Type B pancreatic cell (in vitro differentiated cells): ENCODE results near the gene PHETA2. TPM values are rescaled to one million over a fixed set of nuclear protein-coding genes. Genes with fewer than 3 reads are reported as not detected.

ENCODE experiments used
- DNase-seq: peaks from one replicate; pipeline ENCODE4 v3.0.0; 2021; ENCODE audit warnings: mixed read lengths; ENCODE audit not compliant: unreplicated experiment; ENCODE audit errors: extremely low spot score
- H3K27ac Mint-ChIP-seq: 2 replicates; pipeline ENCODE4 v1.8.0; 2021; ENCODE audit warnings: mild to moderate bottlenecking, mixed read lengths
- H3K27me3 Mint-ChIP-seq: 2 replicates; pipeline ENCODE4 v1.8.0; 2021; ENCODE audit warnings: mixed read lengths
- H3K36me3 Mint-ChIP-seq: 2 replicates; pipeline ENCODE4 v1.8.0; 2021; ENCODE audit warnings: mixed read lengths
- H3K4me1 Mint-ChIP-seq: one replicate; pipeline ENCODE4 v1.8.0; 2021; ENCODE audit warnings: mixed read lengths; ENCODE audit not compliant: unreplicated experiment
- H3K4me3 Mint-ChIP-seq: 2 replicates; pipeline ENCODE4 v1.8.0; 2021; ENCODE audit warnings: mild to moderate bottlenecking, mixed read lengths
- H3K9me3 Mint-ChIP-seq: 2 replicates; pipeline ENCODE4 v1.8.0; 2021; ENCODE audit warnings: mixed read lengths
- CTCF ChIP-seq: fragments of 200-600 bp; sonication (generic); conservative IDR thresholded peaks from 2 replicates; pipeline ENCODE4 v1.5.0; 2021; ENCODE audit warnings: antibody characterized with exemption, mild to moderate bottlenecking
- total RNA-seq: library from RNA; stranded (reverse); gene quantifications from 2 replicates; pipeline ENCODE4 v1.2.1, GENCODE V29; 2021; ENCODE audit warnings: low replicate concordance

Gene PHETA2
- total RNA-seq, 1 donor from 2014 or later, result 4.1 TPM

GRCh38 chr22:42066126-42066761 is 7.8 kb upstream of the PHETA2 start:
- Mint-ChIP-seq H3K9me3 (no peaks in the 10 kb centered on the region), H3K36me3 (peaks cover 17% of the 10 kb centered on the region), H3K4me3 (no peak overlapping the region), H3K4me1 (peaks cover 6% of the 10 kb centered on the region), H3K27me3 (no peaks in the 10 kb centered on the region), H3K27ac (no peak overlapping the region)
- TF ChIP-seq CTCF, result no peak
- DNase-seq, result no peak

- H3K27ac Mint-ChIP-seq, result no peak overlapping the region
- H3K4me3 Mint-ChIP-seq, result no peak overlapping the region
- DNase-seq, result peak; percentile 55
- TF ChIP-seq CTCF, result no peak
- peaks cover 17% of the 10 kb centered on the region for H3K36me3 Mint-ChIP-seq
- no peaks in the 10 kb centered on the region for H3K9me3 Mint-ChIP-seq
- H3K27me3 Mint-ChIP-seq, result no peaks in the 10 kb centered on the region
- H3K4me1 Mint-ChIP-seq, result peaks cover 12% of the 10 kb centered on the region
These were observed 7.1 kb upstream of the PHETA2 start for GRCh38 chr22:42066937-42067336.

GRCh38 chr22:42067671-42068251 is 6.3 kb upstream of the PHETA2 start:
- DNase-seq, result no peak
- no peaks in the 10 kb centered on the region for H3K9me3 Mint-ChIP-seq
- peaks cover 15% of the 10 kb centered on the region for H3K4me1 Mint-ChIP-seq
- H3K27ac Mint-ChIP-seq, result peak overlapping the region; percentile 35
- no peak overlapping the region for H3K4me3 Mint-ChIP-seq
- TF ChIP-seq CTCF, result no peak
- no peaks in the 10 kb centered on the region for H3K27me3 Mint-ChIP-seq
- peaks cover 17% of the 10 kb centered on the region for H3K36me3 Mint-ChIP-seq

GRCh38 chr22:42068291-42068690 is 5.8 kb upstream of the PHETA2 start:
- peaks cover 21% of the 10 kb centered on the region for H3K4me1 Mint-ChIP-seq
- H3K36me3 Mint-ChIP-seq, result peaks cover 17% of the 10 kb centered on the region
- no peak overlapping the region for H3K4me3 Mint-ChIP-seq
- H3K9me3 Mint-ChIP-seq, result no peaks in the 10 kb centered on the region
- DNase-seq, result no peak
- no peak for TF ChIP-seq CTCF
- no peak overlapping the region for H3K27ac Mint-ChIP-seq
- no peaks in the 10 kb centered on the region for H3K27me3 Mint-ChIP-seq

- DNase-seq, result no peak
- H3K27me3 Mint-ChIP-seq, result no peaks in the 10 kb centered on the region
- TF ChIP-seq CTCF, result no peak
- H3K27ac Mint-ChIP-seq, result peak overlapping the region; percentile 96
- peaks cover 24% of the 10 kb centered on the region for H3K4me1 Mint-ChIP-seq
- no peaks in the 10 kb centered on the region for H3K9me3 Mint-ChIP-seq
- H3K4me3 Mint-ChIP-seq, result peak overlapping the region; percentile 95
- H3K36me3 Mint-ChIP-seq, result peaks cover 13% of the 10 kb centered on the region
These were observed 4.1 kb upstream of the PHETA2 start for GRCh38 chr22:42069801-42070516.
